K562 (cell line): ENCODE measurements around the gene ZNF780B. TPM values are rescaled to one million over a fixed set of nuclear protein-coding genes. Genes with fewer than 3 reads are reported as not detected.

Source experiments
- ATAC-seq: fragments of 200-7000 bp; cut with Tn5 transposase; 3 replicates; pipeline ENCODE4 v1.9.1; 2020; ENCODE audit warnings: moderate library complexity
- BruUV-seq: library from RNA; stranded (reverse); fragments of 400-500 nt; replicated peaks from 2 replicates; lab custom pipeline; 2021; lab: Mats Ljungman, UMichigan
- CTCF ChIA-PET: fragments of 300-600 bp; formaldehyde crosslinking; extraction: SDS; loops from one replicate; lab custom pipeline; 2021; ENCODE audit warnings: low intra/inter-chr PET ratio; lab: Yijun Ruan, JAX
- POLR2A ChIA-PET: fragments of 300-600, 350-650 bp; sonication (Branson Sonifier 250); formaldehyde crosslinking; extraction: SDS; loops from one replicate; lab custom pipeline; 2021; ENCODE audit warnings: antibody characterized with exemption, inconsistent platforms; lab: Yijun Ruan, JAX
- DNase-seq, 4 experiments: peaks; one replicate each; pipeline versions ENCODE4 v3.0.0 to v3.0.0-alpha.2; 2011 to 2018; ENCODE audit warnings: low spot score in 3 of 4, mixed read lengths in 3 of 4; ENCODE audit errors: extremely low read depth in 1 of 4
- FAIRE-seq: peaks from 2 replicates; lab custom pipeline; 2011; peaks lifted over from hg19 to GRCh38; lab: Jason Lieb, UNC
- H2AFZ ChIP-seq: 2 replicates; pipeline ENCODE4 v1.6.0; 2011; ENCODE audit warnings: low read depth, low read length, control low read depth, inconsistent platforms
- H3K27ac ChIP-seq: fragments of 200-600 bp; 3 replicates; pipeline ENCODE4 v1.8.0; 2011; ENCODE audit warnings: low read depth, mild to moderate bottlenecking, control low read depth, inconsistent platforms, low read length, moderate library complexity, mixed read lengths; ENCODE audit errors: extremely low read depth
- H3K27me3 ChIP-seq, 2 experiments: fragments of 300-600 bp in 1 of 2; 2 replicates in 1 of 2; 3 replicates in 1 of 2; pipeline versions ENCODE4 v1.6.0 to v1.8.0; 2011; ENCODE audit warnings: inconsistent platforms in 2 of 2, low read length in 2 of 2, mild to moderate bottlenecking in 1 of 2, mixed read lengths in 1 of 2, moderate library complexity in 1 of 2; ENCODE audit not compliant: control insufficient read depth in 2 of 2, insufficient read depth in 2 of 2
- H3K36me3 ChIP-seq: fragments of 300-600 bp; 3 replicates; pipeline ENCODE4 v1.8.0; 2011; ENCODE audit warnings: mild to moderate bottlenecking, low read length, inconsistent platforms; ENCODE audit not compliant: control insufficient read depth, insufficient read depth
- H3K4me1 ChIP-seq, 2 experiments: fragments of 200-600 bp in 1 of 2; replicated peaks in 1 of 2; 2 replicates in 1 of 2; 3 replicates in 1 of 2; pipeline versions ENCODE4 v1.5.1 to v1.8.0; 2011; ENCODE audit warnings: inconsistent platforms in 2 of 2, low read length in 2 of 2, mild to moderate bottlenecking in 1 of 2, mixed read lengths in 1 of 2, moderate library complexity in 1 of 2; ENCODE audit not compliant: control insufficient read depth in 2 of 2, insufficient read depth in 2 of 2
- H3K4me2 ChIP-seq: 2 replicates; pipeline ENCODE4 v1.6.1; 2011; ENCODE audit warnings: low read length, control low read depth, inconsistent platforms, mixed read lengths; ENCODE audit not compliant: insufficient read depth
- H3K4me3 ChIP-seq: fragments of 200-600 bp; sonication (generic), shearing (Covaris generic); 2 replicates; pipeline ENCODE4 v1.5.1; 2016; ENCODE audit warnings: control low read depth, inconsistent platforms
- H3K79me2 ChIP-seq: fragments of 200-600 bp; 3 replicates; pipeline ENCODE4 v1.8.0; 2011; ENCODE audit warnings: low read length, inconsistent platforms; ENCODE audit not compliant: control insufficient read depth, insufficient read depth
- H3K9ac ChIP-seq, 2 experiments: 2 replicates each; pipeline versions ENCODE4 v1.6.0 to v1.6.1; 2011; ENCODE audit warnings: low read depth in 2 of 2, low read length in 2 of 2, control low read depth in 1 of 2, inconsistent platforms in 1 of 2, mild to moderate bottlenecking in 1 of 2, mixed read lengths in 1 of 2; ENCODE audit not compliant: insufficient read depth in 1 of 2
- H3K9me1 ChIP-seq: one replicate; pipeline ENCODE4 v1.6.0; 2011; ENCODE audit warnings: inconsistent platforms, mild to moderate bottlenecking, low read length, moderate library complexity; ENCODE audit not compliant: control insufficient read depth, insufficient read depth
- H3K9me3 ChIP-seq: replicated peaks from 2 replicates; pipeline ENCODE4 v1.5.1; 2011; ENCODE audit warnings: low read depth, low read length, inconsistent platforms; ENCODE audit not compliant: control insufficient read depth, insufficient read depth
- H4K20me1 ChIP-seq: replicated peaks from 2 replicates; pipeline ENCODE4 v1.6.1; 2011; ENCODE audit warnings: low read length, inconsistent platforms, mixed read lengths; ENCODE audit not compliant: control insufficient read depth, insufficient read depth
- CC2D1A ChIP-seq: fragments of 450-650 bp; IDR thresholded peaks from 2 replicates; pipeline ENCODE4 v1.6.1; 2017; ENCODE audit warnings: mild to moderate bottlenecking
- MBD1 ChIP-seq: fragments of 250-450 bp; sonication (Bioruptor Pico); IDR thresholded peaks from 2 replicates; pipeline ENCODE4 v1.8.0; 2022; ENCODE audit warnings: inconsistent platforms
- MTA3 ChIP-seq: fragments of 450-650 bp; formaldehyde crosslinking; IDR thresholded peaks from 2 replicates; pipeline ENCODE4 v1.6.1; 2017; ENCODE audit warnings: mild to moderate bottlenecking, borderline replicate concordance
- RBM15 ChIP-seq: fragments of 200-400 bp; formaldehyde crosslinking; IDR thresholded peaks from 2 replicates; pipeline ENCODE4 v1.6.1; 2018; ENCODE audit warnings: mild to moderate bottlenecking, low read length, moderate library complexity; ENCODE audit not compliant: insufficient read depth
- RFX7 ChIP-seq: fragments of 250-450 bp; sonication (Bioruptor Pico); IDR thresholded peaks from 2 replicates; pipeline ENCODE4 v1.5.1; 2021; ENCODE audit warnings: mild to moderate bottlenecking
- TBL1XR1 ChIP-seq, 2 experiments: IDR thresholded peaks; 2 replicates each; pipeline ENCODE4 v1.6.1; 2012; ENCODE audit warnings: improper control_type of control experiment in 2 of 2, low read length in 2 of 2, mild to moderate bottlenecking in 1 of 2
- ZBTB33 ChIP-seq: sonication (generic); formaldehyde crosslinking; IDR thresholded peaks from 2 replicates; pipeline ENCODE4 v1.8.1; 2023; ENCODE audit warnings: mild to moderate bottlenecking, missing genetic modification reagents
- ZNF121 ChIP-seq: sonication (generic); formaldehyde crosslinking; conservative IDR thresholded peaks from 2 replicates; pipeline ENCODE4 v1.8.0; 2022; ENCODE audit warnings: missing genetic modification reagents
- ZNF253 ChIP-seq: fragments of 250-450 bp; sonication (Bioruptor Pico); conservative IDR thresholded peaks from 2 replicates; pipeline ENCODE4 v1.6.1; 2021; ENCODE audit warnings: mild to moderate bottlenecking
- ZNF280B ChIP-seq: fragments of 250-450 bp; sonication (Bioruptor Pico); IDR thresholded peaks from 2 replicates; pipeline ENCODE4 v1.5.1; 2021; ENCODE audit warnings: mild to moderate bottlenecking
- ZNF316 ChIP-seq: fragments of 450-650 bp; IDR thresholded peaks from 2 replicates; pipeline ENCODE4 v1.6.1; 2016
- ZNF76 ChIP-seq: fragments of 250-450 bp; sonication (Bioruptor Pico); IDR thresholded peaks from 2 replicates; pipeline ENCODE4 v1.4.0; 2020; ENCODE audit warnings: mild to moderate bottlenecking, moderate library complexity, borderline replicate concordance
- ZNF764 ChIP-seq: fragments of 250-450 bp; sonication (Bioruptor Pico); IDR thresholded peaks from 2 replicates; pipeline ENCODE4 v1.4.0; 2020; ENCODE audit warnings: low read depth, mild to moderate bottlenecking, moderate library complexity
- WGBS: fragments of 100-300 bp; shearing (Covaris generic); methylation state at CpG from one replicate; pipeline ENCODE4 v1.1.6; 2016; ENCODE audit warnings: low coverage, mixed read lengths; ENCODE audit not compliant: insufficient coverage; ENCODE audit errors: missing lambda C conversion rate; 5-methylcytosine and 5-hydroxymethylcytosine counted together
- in situ Hi-C: fragments of 300-500 bp; cut with MboI; formaldehyde crosslinking; loops from 4 replicates; pipeline ENCODE4 v1.15.0; 2018; ENCODE audit warnings: inconsistent platforms, mixed read lengths
- intact Hi-C: fragments of 100-400 bp; cut with micrococcal nuclease; formaldehyde crosslinking; loops from 2 replicates; pipeline ENCODE4 v1.14.2; 2022
- polyA plus RNA-seq, 8 experiments: library from polyadenylated mRNA; depleted of rRNA in 4 of 8; stranded (reverse) in 5 of 8; unstranded in 3 of 8; fragments of >200 nt; fragmentation: Nextera tagmentation in 2 of 8; fragmentation: Illumina TruSeq in 1 of 8; extraction: Ambion mirVana in 2 of 8; extraction: Trizol in 1 of 8; gene quantifications; 2 replicates each; pipeline versions ENCODE4 v1.2.1 to v1.2.3, GENCODE V29; 2011 to 2014; ENCODE audit warnings: inconsistent platforms in 1 of 8, missing spikeins in 1 of 8
- total RNA-seq, 7 experiments: library from RNA; depleted of rRNA in 6 of 7; stranded (reverse); fragments of >200 nt in 6 of 7; fragmentation: Illumina TruSeq in 2 of 7; extraction: Trizol in 2 of 7; gene quantifications; 2 replicates each; pipeline versions ENCODE4 v1.2.1 to v1.2.3, GENCODE V29; 2011 to 2021; ENCODE audit warnings: low replicate concordance in 1 of 7

ZNF780B gene
- total and polyA plus RNA-seq, 9 of the 15 experiments (the other 6 are each of a cell fraction or from before 2014, with no cell fraction given), result 3.9 to 18.4 (median 8.8) TPM

- TF ChIP-seq ZNF280B (CRISPR knock-in tag), result no peak
- TF ChIP-seq MTA3, result no peak
- no peak for TF ChIP-seq TBL1XR1 (IDR thresholded peaks at IDR 0.05; ENCODE audit: low read length in 2 of 2)
Observed at GRCh38 chr19:39983695-39984300, 72.2 kb downstream of the ZNF780B start (continued).

- CTCF ChIA-PET, result no interaction called here
- intact Hi-C loops (no loop called here), in situ Hi-C loops (no loop called here)
- no peaks in the 10 kb centered on the region for H3K27me3 ChIP-seq
- POLR2A ChIA-PET, result interaction anchor here (1.5 kb wide), 1 partner anchor 12 kb away, joined by 10 read pairs; the partner anchor contains the start of gene PSMC4
- H3K9ac ChIP-seq, result no peak overlapping the region
- no TSS peak for BruUV-seq
- H3K4me1 ChIP-seq, result 0 out of 5 replicates have a peak, but pooled peaks cover 0 to 3% of the 10 kb centered on the region in 2 experiments
- no peaks in the 10 kb centered on the region for H4K20me1 ChIP-seq
- peaks cover 2% of the 10 kb centered on the region; the same call in 1 of the 3 replicates for H3K79me2 ChIP-seq
- H3K4me2 ChIP-seq, result no peak overlapping the region
- peaks cover 57% of the 10 kb centered on the region for H3K36me3 ChIP-seq
- WGBS, result 100% methylated on average over 1 of the region's 1 CpG
- FAIRE-seq (no peak), DNase-seq (no peak), ATAC-seq (no peak)
- H3K9me1 ChIP-seq, result no peaks in the 10 kb centered on the region
- H3K27ac ChIP-seq, result no peak overlapping the region
- H2AFZ ChIP-seq, result no peak overlapping the region
- H3K4me3 ChIP-seq, result no peak overlapping the region
- TF ChIP-seq CC2D1A (no peak), ZNF316 (peak; percentile 14; the same call in 1 of the 2 replicates), RFX7 (CRISPR knock-in tag) (no peak), ZNF764 (CRISPR knock-in tag) (no peak), MBD1 (CRISPR knock-in tag) (no peak), RBM15 (no peak), ZNF76 (CRISPR knock-in tag) (no peak), ZBTB33 (CRISPR knock-in tag) (no peak), ZNF121 (CRISPR knock-in tag) (peak; percentile 58), ZNF253 (CRISPR knock-in tag) (no peak)
- peaks cover 11% of the 10 kb centered on the region; the same call in 1 of the 2 replicates for H3K9me3 ChIP-seq
Observed at GRCh38 chr19:39982883-39983282, 73.1 kb downstream of the ZNF780B start.
